Islet of Langerhans (tissue), 1 donor: ENCODE results near the gene BEND4.
"Not testable (repeated sequence)": the region's sequence is repeated elsewhere in the genome, so short reads cannot be mapped to it uniquely, and the experiment has no call there.

Source experiments
- FAIRE-seq: peaks from one replicate; lab custom pipeline; 2011; peaks lifted over from hg19 to GRCh38; lab: Jason Lieb, UNC

The BEND4 gene

DNA sequence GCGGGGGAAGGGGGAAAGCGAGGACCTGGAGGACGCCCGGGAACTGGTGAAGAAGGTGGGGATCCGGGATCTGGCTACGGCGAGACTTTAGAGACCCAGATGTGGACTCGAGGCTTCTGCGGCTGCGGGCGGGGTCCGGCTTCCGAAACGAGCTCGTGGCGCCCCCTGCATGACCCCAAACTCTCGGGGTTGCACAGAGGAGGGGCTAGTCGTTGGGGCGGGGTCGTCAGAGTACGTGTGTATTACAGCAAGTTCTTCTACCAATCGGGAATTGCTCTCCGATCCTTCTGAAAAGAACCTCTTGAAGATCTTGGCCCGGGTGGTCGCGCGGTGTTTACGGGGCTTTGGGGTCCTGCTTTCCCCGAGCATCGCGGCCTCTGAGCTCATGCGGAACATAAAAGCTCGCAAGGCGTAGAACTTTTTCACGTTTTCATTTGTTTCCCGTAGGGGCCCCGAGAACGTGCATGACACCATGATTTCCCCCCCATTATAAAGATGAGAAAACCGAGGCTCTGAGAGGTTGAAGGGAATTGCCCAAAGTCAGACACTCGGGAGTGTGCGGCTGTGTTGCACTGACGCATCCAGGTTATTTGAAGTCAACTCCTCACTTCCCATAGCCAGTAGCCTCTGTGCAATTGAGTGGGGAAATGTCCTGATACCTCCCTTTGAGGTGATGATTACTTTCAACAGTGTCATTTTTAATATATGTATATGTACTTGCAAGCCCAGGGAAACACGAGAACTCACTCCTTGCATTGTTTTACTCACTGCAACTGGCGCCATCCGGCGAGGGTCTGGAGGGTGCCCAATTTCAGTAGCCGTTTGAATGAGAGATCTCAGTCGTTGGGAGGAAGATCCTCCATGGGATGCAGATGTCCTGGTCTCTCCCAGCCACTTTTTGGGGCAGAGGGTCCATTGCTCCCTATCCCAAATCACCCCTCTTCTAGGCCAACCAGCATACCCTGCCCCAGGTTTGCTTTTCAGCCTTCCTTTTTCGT lies at the start of gene BEND4:
Gene BEND4, minus strand, starts transcription at position 149 of the 998 bp plus-strand sequence. CDS start 512 bp downstream, outside the sequence.
- FAIRE-seq = no peak

DNA sequence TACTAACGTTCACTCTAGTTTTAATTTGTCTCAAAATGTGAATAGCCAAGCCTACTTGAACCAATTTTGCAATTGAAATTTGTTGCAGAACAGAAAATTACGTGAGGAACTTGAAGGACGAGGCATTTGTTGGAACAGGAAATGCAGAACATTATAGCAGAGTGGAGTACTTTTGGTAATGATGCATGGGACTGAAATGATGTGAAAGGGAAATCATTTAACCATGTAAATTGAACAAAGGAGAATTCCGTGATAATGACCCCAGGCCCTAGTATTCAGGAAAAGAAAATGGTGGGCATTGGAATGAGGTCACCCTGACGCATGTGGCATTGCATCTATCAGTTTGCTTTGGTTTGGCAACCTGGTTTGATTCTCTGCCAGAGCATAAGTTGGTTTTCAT lies 44.9 kb upstream of the BEND4 start:
- FAIRE-seq = no peak

DNA sequence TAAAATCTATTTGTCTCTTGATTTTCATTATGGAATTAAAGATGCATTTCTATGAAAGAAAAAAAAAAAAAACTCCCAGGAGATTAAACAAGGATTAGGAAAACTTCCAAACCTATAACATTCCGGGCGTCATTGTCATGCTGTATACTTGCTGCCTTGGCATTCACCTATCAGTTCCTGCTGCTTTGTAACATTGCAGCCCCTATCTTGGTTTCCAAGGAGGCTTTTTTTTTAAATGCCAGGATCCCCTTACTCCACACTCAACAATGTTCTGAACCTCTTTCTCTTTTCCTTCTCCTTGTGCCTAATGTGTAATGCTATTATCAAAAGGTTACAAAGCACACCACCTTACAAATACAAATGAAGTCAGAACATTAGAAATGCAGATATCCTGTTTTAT lies 20.5 kb upstream of the BEND4 start:
- no peak for FAIRE-seq

DNA sequence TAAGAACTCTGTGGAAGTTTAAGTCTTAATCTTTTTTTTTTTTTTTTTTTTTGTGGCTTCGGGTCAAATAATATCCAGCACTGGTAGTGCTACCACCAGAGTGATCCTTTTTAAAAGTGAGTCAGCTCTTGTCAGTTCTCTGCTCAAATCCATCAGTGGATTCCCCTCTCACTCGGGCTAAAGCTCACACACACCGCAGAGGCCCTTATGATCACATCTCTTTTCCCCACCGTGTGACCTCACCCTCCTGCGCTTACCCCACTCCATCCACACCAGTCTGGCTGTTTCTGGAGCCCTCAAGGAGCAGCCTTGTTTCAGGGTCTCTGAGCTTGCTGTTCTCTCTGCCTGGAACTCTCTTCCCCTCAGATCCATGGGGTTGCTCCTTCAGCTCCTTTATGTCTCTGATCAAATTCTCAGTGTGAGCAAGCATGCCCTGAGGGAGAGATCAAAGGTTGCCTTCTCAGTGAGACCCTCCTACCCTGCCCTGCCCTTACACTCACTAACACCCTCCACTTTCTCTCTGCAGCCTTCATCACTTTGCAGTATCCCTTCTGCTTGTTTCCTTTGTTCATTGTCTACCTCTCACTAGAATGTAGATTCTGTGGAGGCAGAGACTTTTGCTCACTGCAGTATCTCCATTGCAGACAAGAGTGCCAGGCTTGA lies 19.8 kb upstream of the BEND4 start:
- FAIRE-seq = no peak

DNA sequence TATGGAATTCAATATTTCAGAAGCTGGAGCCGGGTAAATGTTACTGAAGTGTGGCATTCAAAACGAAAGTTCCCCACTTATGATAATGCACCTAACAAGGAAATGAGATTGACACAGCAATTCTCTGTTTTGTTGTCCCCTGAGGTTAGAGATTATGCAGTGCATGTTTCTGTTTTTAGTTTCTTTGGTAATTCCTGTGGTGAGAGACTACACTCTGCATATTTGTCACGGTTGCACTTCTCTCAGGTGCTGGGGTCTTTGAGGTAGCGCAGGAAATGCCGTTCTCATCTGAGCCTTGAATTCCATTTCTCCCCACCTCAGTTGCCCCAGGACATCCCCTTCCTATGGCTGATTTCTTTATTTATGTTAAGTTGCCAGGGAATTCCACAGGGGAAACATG lies 15.3 kb upstream of the BEND4 start:
- FAIRE-seq = no peak

DNA sequence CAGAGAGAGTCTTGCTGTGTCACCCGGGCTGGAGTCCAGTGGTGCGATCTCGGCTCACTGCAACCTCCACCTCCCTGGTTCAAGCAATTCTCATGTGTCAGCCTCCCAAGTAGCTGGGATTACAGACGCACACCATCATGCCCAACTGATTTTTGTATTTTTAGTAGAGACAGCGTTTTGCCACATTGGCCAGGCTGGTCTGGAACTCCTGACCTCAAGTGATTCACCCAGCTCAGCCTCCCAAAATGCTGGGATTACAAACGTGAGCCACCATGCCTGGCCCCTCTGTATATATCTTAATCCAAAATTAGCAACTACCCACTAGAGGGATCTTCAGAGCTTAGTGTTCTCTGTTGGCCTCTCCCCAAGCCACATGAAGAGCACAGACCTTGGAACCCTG lies 13.7 kb upstream of the BEND4 start:
- FAIRE-seq = not testable (repeated sequence)

DNA sequence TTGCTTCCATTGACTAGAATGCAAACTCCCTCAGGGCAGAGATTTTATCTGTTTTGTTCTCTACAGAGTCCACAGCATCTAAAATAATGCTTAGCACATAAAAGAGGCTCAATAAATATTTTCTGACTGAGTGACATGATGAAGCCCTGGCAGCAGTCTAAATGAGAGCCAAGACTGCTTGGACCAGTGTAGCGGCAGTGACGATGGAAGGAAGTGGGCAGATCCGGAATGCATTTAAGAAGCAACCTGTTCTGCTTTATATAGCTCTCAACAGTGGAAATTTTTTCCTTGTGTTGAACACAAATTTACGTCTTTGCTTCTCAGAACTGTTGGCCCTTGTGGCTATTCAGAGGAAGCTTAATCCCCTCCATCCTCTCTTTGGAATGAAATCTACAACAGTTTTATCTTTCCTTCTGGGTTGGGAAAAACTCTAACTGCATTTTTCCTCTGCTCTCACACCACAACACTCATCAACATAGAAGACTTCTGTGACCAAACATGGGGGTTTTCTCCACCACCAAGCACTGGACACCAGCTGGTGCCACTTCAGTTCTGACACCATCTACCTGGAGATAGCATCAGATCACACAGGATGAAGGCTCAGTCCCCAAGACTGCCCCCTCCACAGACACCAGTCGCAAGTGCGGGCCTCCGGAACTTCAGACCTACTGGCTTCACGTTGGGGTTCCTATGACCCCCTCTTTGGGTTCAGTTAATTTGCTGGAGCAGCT lies 7.0 kb upstream of the BEND4 start:
- no peak for FAIRE-seq

DNA sequence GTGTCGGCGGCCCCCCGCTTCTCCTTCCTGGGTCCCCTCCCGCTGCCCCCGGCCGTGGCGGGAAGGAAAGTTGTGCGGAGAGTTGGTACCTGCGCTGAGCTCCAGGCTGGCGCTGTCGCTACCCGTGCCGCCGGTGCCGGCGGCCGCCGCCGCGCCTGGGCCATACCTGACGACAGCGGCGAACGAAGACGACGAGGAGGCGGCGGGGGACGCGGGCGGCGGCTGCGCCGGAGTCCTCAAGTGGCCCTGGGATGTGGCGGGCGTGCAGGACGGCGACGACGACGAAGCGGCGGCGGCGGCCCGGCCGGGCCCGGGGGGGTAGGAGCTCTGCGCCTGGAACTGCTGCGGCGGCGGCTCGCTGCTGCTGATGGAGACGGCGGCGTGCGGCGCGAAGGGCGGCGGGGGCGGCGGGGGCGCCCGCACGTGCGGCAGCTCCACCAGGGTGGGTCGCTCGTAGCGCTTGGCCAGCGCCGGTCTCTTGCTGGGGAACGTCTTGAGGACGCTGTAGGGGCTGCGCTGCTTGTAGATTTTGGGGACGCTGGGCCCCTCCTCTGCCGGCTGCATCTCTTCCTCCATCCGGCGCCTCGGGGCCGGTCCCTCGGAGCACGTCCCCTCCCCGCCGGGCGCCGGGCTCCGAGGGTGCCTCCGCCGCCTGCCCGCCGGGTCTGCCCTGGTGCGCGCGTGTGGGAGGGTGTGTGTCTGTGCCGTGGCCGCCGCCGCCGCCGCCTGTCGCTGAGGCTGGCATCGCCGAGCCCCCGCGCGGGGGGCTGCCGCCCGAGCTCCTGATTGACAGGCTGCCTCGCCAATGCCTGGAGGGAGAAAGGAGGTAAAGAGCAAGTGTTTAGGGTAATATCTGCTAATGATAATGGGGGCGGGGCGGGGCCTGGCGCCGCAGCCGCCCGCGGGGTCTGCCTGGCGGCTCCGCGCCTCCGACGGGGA lies 618 bp downstream of the BEND4 start:
- FAIRE-seq = no peak

DNA sequence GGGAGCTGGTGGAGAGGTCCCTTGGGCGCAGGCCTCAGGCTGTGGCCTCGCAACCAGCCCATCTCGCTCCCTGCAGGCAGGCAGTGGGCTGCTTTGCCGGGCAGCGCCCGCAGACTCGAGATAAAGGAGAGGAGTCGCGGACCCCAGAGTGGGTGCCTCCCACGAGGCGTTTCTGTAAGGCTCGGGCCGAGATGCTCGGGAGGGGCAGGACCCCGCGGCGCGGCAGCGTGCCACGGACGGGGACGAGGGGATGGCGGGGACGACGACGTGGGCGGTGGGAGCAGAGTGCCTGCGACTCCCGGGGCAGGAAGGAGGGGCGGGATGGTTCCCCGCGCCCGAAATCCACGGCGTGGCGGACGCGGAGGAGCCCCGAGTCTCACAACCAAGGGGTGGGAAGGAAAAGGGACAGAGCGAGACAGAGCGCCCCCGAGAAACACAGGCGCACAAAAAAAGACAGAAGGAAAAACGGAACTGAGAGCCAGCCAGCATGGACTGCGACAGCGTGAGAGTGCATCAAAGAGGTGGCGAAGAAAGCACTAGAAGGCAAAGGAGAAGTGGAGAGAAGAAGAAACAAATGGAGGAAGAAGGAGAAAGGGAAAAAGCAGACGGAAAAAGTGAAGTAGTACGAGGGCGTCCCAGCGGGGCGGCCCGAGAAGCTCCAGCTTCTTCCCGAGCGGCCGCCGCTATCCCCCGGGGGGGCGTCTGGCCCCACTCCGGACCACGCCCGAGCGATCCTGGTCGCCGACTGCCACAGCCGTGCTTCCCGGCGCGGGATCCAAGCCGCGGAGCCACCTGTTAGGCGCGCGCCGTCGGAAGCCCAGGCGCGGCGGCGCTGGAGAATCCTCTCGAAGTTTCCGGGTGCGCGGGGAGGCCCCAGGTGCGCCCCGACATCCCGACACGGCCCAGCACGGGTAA lies 1.5 kb downstream of the BEND4 start:
- no peak for FAIRE-seq

DNA sequence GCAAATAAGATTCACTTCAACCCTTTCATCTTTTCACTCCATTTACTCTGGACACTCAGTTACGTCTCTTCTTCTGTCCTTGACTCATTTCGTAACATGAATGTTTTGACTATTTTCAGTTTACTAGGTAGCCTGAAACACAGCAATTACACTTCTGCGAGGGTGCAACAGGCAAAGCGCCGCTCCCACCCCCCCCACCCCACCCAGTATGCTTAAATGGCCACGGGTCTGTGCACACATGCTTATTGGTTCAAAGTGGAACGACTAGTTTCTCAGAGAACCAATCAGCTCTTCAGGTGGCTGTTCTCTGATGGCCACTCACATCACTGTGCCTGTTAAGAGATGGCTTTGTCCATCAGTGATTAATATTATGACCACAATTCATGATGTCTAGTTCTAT lies 3.5 kb downstream of the BEND4 start:
- FAIRE-seq = no peak

DNA sequence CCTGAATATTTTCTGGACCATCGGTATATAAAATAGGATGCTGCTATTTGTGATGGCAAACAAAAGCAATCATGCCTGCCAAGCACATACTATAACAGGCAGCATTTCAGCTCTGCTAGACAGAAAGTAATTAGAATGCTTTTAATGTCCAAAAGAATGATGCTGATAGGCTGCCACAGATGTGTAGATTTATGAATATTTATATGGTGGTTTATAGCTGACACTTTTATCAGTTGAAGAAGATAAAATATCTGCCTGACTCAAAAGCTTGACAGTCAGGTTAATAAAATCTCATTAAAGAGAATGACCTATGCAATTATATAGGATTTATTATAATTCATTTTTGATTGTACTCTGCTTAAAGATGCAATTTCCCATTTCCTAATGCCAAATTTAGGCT lies 4.0 kb downstream of the BEND4 start:
- no peak for FAIRE-seq

DNA sequence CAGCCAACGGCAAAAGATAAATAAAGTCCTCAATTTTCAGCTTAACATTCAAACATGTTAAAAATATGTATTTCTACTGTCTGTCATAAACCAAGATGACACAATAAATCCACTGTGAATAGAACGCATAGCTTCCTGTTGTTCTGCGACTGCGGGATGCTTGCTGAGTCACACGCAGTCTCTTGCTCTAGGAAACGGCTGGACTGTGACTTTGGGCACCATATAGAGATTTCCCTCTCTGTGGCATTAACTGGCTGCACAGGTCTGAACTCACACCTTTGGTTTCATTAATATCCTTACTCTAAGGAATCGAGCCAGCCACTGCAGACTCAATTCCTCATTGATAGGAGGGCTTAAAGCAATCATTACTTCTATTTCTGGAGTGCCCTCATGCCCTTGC lies 8.4 kb downstream of the BEND4 start:
- FAIRE-seq = no peak

DNA sequence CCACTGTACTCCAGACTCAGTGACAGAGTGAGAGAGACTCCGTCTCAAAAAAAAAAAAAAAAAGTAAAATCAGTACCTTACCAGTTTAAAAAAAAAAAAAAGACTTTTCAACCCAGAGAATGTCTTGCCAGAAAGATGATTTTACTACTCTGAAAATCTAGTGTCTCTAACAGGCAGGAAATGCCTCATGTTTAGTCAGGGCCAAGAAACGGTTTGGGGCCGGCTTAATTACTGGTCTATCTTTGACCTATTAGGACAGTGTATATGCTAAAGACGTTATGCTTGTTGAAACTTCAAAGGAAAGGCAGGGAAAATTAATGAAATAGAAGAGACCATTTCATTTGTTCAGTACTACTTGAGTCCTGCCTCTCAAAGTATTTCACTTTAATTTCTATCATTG lies 9.9 kb downstream of the BEND4 start:
- FAIRE-seq = no peak

DNA sequence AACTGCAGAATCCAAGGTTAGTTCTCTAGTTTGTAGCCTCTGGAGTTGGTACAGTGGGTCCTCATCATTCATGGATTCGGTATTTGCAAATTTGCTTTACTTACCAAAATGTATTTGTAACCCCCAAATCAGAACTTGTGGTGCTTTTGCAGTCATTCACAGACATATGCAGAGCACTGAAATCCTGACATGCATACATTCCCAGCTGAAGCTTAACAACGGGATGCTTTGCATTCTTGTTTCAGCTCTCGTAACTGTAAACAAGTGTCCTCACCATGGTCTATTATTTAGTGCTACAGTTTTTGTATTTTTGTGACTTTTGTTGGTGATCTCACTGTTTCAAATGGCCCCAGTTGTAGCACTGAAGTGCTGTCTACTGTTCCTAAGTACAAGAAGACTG lies 16.1 kb downstream of the BEND4 start:
- no peak for FAIRE-seq

DNA sequence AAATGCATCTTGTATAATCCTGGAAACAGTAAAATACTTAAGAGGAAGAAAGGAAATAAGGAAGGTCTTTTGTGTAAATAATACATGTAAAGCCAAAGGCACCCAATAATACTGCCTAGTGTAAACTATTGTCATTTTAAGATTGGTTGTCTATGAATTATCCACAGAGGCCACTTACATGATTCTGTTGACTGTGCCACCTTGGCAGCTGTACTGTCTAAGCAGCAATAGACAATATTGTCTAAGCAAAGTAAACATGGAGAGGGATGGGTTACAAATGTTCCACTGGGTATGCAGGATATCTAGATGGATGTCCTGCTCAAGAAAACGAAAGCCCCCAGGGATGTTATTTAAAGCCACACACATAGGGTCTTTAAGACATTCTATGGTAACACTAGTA lies 19.4 kb downstream of the BEND4 start:
- FAIRE-seq = no peak

DNA sequence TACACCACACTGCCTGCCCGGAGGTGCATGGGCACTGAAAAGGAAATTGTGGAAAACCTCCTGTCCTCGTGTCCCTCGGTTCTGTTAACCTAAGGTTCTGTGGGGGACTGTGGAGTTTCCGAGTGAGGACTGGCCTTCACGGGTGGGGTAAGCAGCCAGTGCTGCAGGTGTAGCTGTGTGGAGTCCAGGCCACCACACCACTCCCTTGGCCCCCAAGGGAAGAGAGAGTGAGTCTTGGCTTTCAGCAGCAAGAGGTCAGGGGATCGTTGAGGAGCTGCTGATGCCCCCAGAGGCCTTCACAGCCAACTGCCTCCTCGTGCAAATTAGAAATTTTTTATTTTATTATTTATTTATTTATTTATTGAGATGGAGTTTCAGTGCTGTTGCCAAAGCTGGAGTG lies 20.4 kb downstream of the BEND4 start:
- no peak for FAIRE-seq

DNA sequence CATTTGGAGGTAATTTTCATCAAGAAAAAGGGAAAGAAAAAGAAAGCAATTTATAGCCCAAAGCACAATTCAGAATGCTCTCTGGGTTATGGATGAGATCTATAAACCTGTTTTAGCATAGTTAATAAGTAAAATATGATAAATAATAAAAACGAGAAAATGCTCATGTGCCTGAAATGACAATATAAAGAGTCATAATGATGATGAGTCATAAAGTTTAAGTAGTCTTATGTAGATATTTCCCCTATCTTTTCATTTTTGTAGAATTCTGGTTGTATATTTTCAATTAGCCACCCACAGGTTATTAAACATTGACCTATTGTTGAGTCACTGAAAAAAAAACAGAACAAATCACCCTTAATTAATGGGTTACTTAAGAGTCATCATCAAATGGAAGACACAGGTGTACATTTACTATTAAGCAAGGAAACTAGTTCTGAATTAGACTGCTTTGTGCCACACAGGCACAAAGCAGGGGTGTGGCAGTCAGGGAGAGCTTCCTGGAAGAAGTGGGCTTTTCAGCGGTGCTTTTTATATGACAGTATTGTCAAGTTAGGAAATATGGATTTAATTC lies 29.3 kb downstream of the BEND4 start:
- FAIRE-seq = no peak

DNA sequence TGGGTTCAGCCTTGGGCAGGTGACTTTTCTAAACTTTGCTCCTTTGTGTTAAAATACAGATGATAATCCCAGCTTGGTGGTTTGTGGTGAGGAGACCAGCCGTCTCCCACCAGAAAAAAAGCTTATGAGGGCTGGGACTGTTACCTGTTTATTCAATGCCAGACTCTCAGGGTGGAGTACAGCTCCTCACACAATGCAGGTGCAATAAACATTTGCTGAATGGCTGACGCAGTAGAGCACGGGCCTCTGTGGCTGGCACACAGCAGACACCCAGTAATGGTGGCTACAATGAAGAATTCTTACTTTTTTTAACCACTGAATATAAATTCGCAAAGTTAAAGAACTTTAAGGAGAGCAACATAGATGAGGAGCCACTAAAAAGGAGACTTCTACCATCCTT lies 30.2 kb downstream of the BEND4 start:
- no peak for FAIRE-seq

DNA sequence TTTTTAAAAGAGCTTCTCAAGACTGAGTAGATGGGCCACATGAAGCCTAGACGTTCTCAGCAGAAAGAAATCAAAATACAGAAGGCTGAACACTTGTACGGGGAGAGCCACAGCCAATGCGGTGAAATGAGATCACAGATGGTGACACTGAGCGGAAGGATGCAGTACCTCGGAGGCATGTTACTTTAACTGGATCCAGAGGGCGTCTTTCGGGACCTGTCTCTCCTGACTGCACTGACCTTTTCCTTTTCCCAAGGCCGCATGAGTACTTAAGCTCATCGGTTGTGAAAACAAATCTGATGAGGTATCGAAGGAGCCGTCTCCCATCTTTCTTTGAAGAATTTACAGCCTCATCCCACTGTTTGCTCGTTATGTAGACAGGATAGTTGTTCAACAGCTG lies 32.6 kb downstream of the BEND4 start:
- no peak for FAIRE-seq

DNA sequence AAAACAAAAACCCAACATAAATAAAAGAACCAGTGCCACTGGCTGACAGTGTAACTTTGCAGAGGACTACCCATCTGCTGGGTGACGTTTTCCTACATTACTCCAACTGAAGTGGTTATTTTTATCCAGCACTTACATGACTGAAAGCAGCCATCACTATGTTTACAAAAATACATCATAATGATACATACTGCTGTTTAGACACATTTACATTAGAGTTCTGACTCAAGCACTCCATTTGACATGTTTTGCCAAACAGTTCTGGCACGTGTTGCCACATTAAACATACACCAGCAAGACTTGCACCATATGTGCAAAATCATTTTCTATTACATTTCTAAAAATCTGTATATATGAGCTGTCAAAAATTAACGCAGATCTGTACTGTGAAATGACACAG lies 39.6 kb downstream of the BEND4 start:
- FAIRE-seq = no peak
